GM20000 (cell line): Measurements from ENCODE around the gene SLC37A1.

Experiments used
- DNase-seq: peaks from one replicate; pipeline ENCODE4 v3.0.0; 2012; ENCODE audit warnings: low spot score
- CTCF ChIP-seq: IDR thresholded peaks from 2 replicates; pipeline ENCODE4 v1.5.1; 2012; ENCODE audit warnings: mild to moderate bottlenecking, control low read depth; ENCODE audit errors: extremely low read depth, missing control alignments

SLC37A1 gene

GRCh38 chr21:42550817-42551216 lies 37.2 kb downstream of the SLC37A1 start:
- no peak for DNase-seq
- no peak for TF ChIP-seq CTCF

- no peak for TF ChIP-seq CTCF
- no peak for DNase-seq
These were observed 39.0 kb downstream of the SLC37A1 start for GRCh38 chr21:42552407-42553336.

GRCh38 chr21:42553435-42553834 lies 39.8 kb downstream of the SLC37A1 start:
- DNase-seq: no peak
- TF ChIP-seq CTCF: peak; percentile 57

- DNase-seq: no peak
- TF ChIP-seq CTCF: no peak
These were observed 40.8 kb downstream of the SLC37A1 start for GRCh38 chr21:42554251-42554961.

GRCh38 chr21:42555756-42556438 lies 42.2 kb downstream of the SLC37A1 start:
- TF ChIP-seq CTCF: no peak
- no peak for DNase-seq

- TF ChIP-seq CTCF: no peak
- DNase-seq: no peak
These were observed 42.8 kb downstream of the SLC37A1 start for GRCh38 chr21:42556476-42556875.
